GM21786 (cell line): Measurements from ENCODE around the gene LRMDA.

ENCODE experiments used
- ATAC-seq: cut with Tn5 transposase; IDR thresholded peaks from one replicate; pipeline ENCODE4 v1.9.1; 2021; ENCODE audit not compliant: unreplicated experiment

The LRMDA gene

GRCh38 chr10:75418712-75419111 lies 12.7 kb upstream of the LRMDA start:
- ATAC-seq, result no peak

GRCh38 chr10:75422913-75423312 lies 8.5 kb upstream of the LRMDA start:
- ATAC-seq, result no peak

- ATAC-seq, result no peak
Observed at GRCh38 chr10:75424571-75424970, 6.9 kb upstream of the LRMDA start.

GRCh38 chr10:75425291-75426079 lies 5.9 kb upstream of the LRMDA start:
- ATAC-seq, result no peak

- ATAC-seq, result no peak
Observed at GRCh38 chr10:75426880-75427279, 4.5 kb upstream of the LRMDA start.

GRCh38 chr10:75427951-75428350 lies 3.5 kb upstream of the LRMDA start:
- ATAC-seq, result no peak

- ATAC-seq, result peak; percentile 49
Observed at GRCh38 chr10:75428434-75429158, 2.8 kb upstream of the LRMDA start.

- ATAC-seq, result no peak
Observed at GRCh38 chr10:75429159-75429827, 2.1 kb upstream of the LRMDA start.

GRCh38 chr10:75430000-75430763 lies 1.2 kb upstream of the LRMDA start:
- ATAC-seq, result no peak

GRCh38 chr10:75432176-75432575 lies 752 bp downstream of the LRMDA start:
- ATAC-seq, result no peak

GRCh38 chr10:75432763-75433162 lies 1.3 kb downstream of the LRMDA start:
- no peak for ATAC-seq

GRCh38 chr10:75433216-75433615 lies 1.8 kb downstream of the LRMDA start:
- no peak for ATAC-seq

GRCh38 chr10:75434291-75434690 lies 2.9 kb downstream of the LRMDA start:
- ATAC-seq, result no peak

GRCh38 chr10:75435291-75435690 lies 3.9 kb downstream of the LRMDA start:
- no peak for ATAC-seq

GRCh38 chr10:75436896-75437295 lies 5.5 kb downstream of the LRMDA start:
- ATAC-seq, result no peak

- ATAC-seq, result no peak
Observed at GRCh38 chr10:75437693-75438092, 6.3 kb downstream of the LRMDA start.

- ATAC-seq, result no peak
Observed at GRCh38 chr10:75438275-75438674, 6.9 kb downstream of the LRMDA start.

- no peak for ATAC-seq
Observed at GRCh38 chr10:75439811-75440210, 8.4 kb downstream of the LRMDA start.

- ATAC-seq, result no peak
Observed at GRCh38 chr10:75440271-75440793, 8.9 kb downstream of the LRMDA start.

GRCh38 chr10:75441196-75441595 lies 9.8 kb downstream of the LRMDA start:
- ATAC-seq, result no peak

GRCh38 chr10:75441682-75442081 lies 10.3 kb downstream of the LRMDA start:
- no peak for ATAC-seq
